Neural cell (in vitro differentiated cells): Measurements from ENCODE around the gene FOXE1. TPM values are rescaled to one million over a fixed set of nuclear protein-coding genes. Genes with fewer than 3 reads are reported as not detected.

Source experiments
- H2AFZ ChIP-seq: fragments of 200-600, 300-800 bp; sonication (generic), shearing (Covaris generic); 2 replicates; pipeline ENCODE4 v1.6.0; 2014; ENCODE audit warnings: low read depth, mild to moderate bottlenecking, antibody characterized with exemption, low read length, moderate library complexity
- H3F3A ChIP-seq: fragments of 200-600 bp; shearing (Covaris generic); 2 replicates; pipeline ENCODE4 v1.6.1; 2016; ENCODE audit warnings: mild to moderate bottlenecking, moderate library complexity, mixed read lengths, antibody characterized with exemption, low read length; ENCODE audit not compliant: insufficient read depth, poor library complexity, severe bottlenecking
- H3K27ac ChIP-seq: fragments of 200-600, 300-800 bp; sonication (generic), shearing (Covaris generic); 2 replicates; pipeline ENCODE4 v1.5.1; 2014; ENCODE audit warnings: mild to moderate bottlenecking, low read length, moderate library complexity
- H3K27me3 ChIP-seq: fragments of 300-800, 200-600 bp; sonication (generic), shearing (Covaris generic); 2 replicates; pipeline ENCODE4 v1.6.0; 2014; ENCODE audit warnings: mild to moderate bottlenecking, low read depth, low read length, moderate library complexity; ENCODE audit not compliant: insufficient read depth
- H3K36me3 ChIP-seq: fragments of 300-800, 200-600 bp; sonication (generic), shearing (Covaris generic); 2 replicates; pipeline ENCODE4 v1.5.1; 2014; ENCODE audit warnings: mild to moderate bottlenecking, antibody characterized with exemption, low read length, moderate library complexity; ENCODE audit not compliant: insufficient read depth
- H3K4me2 ChIP-seq: fragments of 300-800, 200-600 bp; sonication (generic), shearing (Covaris generic); 2 replicates; pipeline ENCODE4 v1.6.0; 2014; ENCODE audit warnings: mild to moderate bottlenecking, low read length
- H3K4me3 ChIP-seq: fragments of 300-800, 200-600 bp; sonication (generic), shearing (Covaris generic); 2 replicates; pipeline ENCODE4 v1.5.1; 2014; ENCODE audit warnings: mild to moderate bottlenecking, low read length, moderate library complexity
- H3K79me2 ChIP-seq: fragments of 200-600 bp; shearing (Covaris generic); replicated peaks from 2 replicates; pipeline ENCODE4 v1.6.0; 2014; ENCODE audit warnings: mild to moderate bottlenecking, low read length, moderate library complexity; ENCODE audit not compliant: insufficient read depth
- H3K9ac ChIP-seq: fragments of 300-800, 200-600 bp; sonication (generic), shearing (Covaris generic); 2 replicates; pipeline ENCODE4 v1.6.1; 2016; ENCODE audit warnings: mild to moderate bottlenecking, low read length, mixed read lengths
- H3K9me2 ChIP-seq: fragments of 200-600 bp; shearing (Covaris generic); 2 replicates; pipeline ENCODE4 v1.6.1; 2016; ENCODE audit warnings: mild to moderate bottlenecking, low read length, mixed read lengths; ENCODE audit not compliant: insufficient read depth
- H3K9me3 ChIP-seq: fragments of 200-600, 300-800 bp; sonication (generic), shearing (Covaris generic); 2 replicates; pipeline ENCODE4 v1.6.1; 2016; ENCODE audit warnings: mild to moderate bottlenecking, mixed run types, low read length, moderate library complexity, mixed read lengths
- H4K20me1 ChIP-seq: fragments of 200-600 bp; shearing (Covaris generic); 2 replicates; pipeline ENCODE4 v1.6.1; 2016; ENCODE audit warnings: mild to moderate bottlenecking, mixed run types; ENCODE audit not compliant: insufficient read depth
- CTCF ChIP-seq: fragments of 450-650 bp; IDR thresholded peaks from 2 replicates; pipeline ENCODE4 v1.5.1; 2014; ENCODE audit warnings: antibody characterized with exemption, mild to moderate bottlenecking, moderate library complexity; ENCODE audit not compliant: poor library complexity, severe bottlenecking
- EP300 ChIP-seq: fragments of 450-650 bp; conservative IDR thresholded peaks from 2 replicates; pipeline ENCODE4 v1.6.1; 2014; ENCODE audit warnings: antibody characterized with exemption, mild to moderate bottlenecking, moderate library complexity; ENCODE audit not compliant: poor library complexity, severe bottlenecking
- EZH2 ChIP-seq: fragments of 200-600, 300-800 bp; shearing (Covaris generic), sonication (generic); IDR thresholded peaks from 2 replicates; pipeline ENCODE4 v1.6.1; 2014; ENCODE audit warnings: antibody characterized with exemption, low read length, borderline replicate concordance, mild to moderate bottlenecking; ENCODE audit not compliant: insufficient read depth, poor library complexity, severe bottlenecking
- MXI1 ChIP-seq: fragments of 450-650 bp; conservative IDR thresholded peaks from 2 replicates; pipeline ENCODE4 v1.6.1; 2014; ENCODE audit warnings: antibody characterized with exemption, mild to moderate bottlenecking; ENCODE audit not compliant: poor library complexity, severe bottlenecking
- POLR2AphosphoS5 ChIP-seq: IDR thresholded peaks from 2 replicates; pipeline ENCODE4 v1.6.1; 2012
- RAD21 ChIP-seq: fragments of 450-650 bp; conservative IDR thresholded peaks from 2 replicates; pipeline ENCODE4 v1.6.1; 2014; ENCODE audit warnings: antibody characterized with exemption, mild to moderate bottlenecking, moderate library complexity
- REST ChIP-seq: IDR thresholded peaks from 2 replicates; pipeline ENCODE4 v1.6.1; 2012; ENCODE audit warnings: borderline replicate concordance
- SMC3 ChIP-seq: fragments of 450-650 bp; conservative IDR thresholded peaks from 2 replicates; pipeline ENCODE4 v1.6.1; 2014; ENCODE audit warnings: antibody characterized with exemption, mild to moderate bottlenecking, moderate library complexity; ENCODE audit not compliant: poor library complexity
- TAF1 ChIP-seq: IDR thresholded peaks from 2 replicates; pipeline ENCODE4 v1.6.1; 2012; ENCODE audit warnings: low read depth
- polyA plus RNA-seq: library from polyadenylated mRNA; depleted of rRNA; stranded (reverse); fragments of >200 nt; gene quantifications from 2 replicates; pipeline ENCODE4 v1.2.3, GENCODE V29; 2014

FOXE1 gene
- polyA plus RNA-seq, 1 donor from 2014 or later, result not detected

GRCh38 chr9:97904725-97905124, 51.7 kb downstream of the FOXE1 start:
- no peak for TF ChIP-seq SMC3
- no peak for TF ChIP-seq EP300
- no peak for TF ChIP-seq EZH2
- TF ChIP-seq RAD21, result no peak
- no peak for TF ChIP-seq MXI1
- TF ChIP-seq REST, result no peak
- no peak for TF ChIP-seq CTCF
- TF ChIP-seq POLR2AphosphoS5, result no peak
- TF ChIP-seq TAF1, result no peak
- no peaks in the 10 kb centered on the region for H3K36me3 ChIP-seq

GRCh38 chr9:97905228-97905627, 52.2 kb downstream of the FOXE1 start:
- no peak overlapping the region for H3K4me2 ChIP-seq
- no peaks in the 10 kb centered on the region for H3K9me2 ChIP-seq
- no peaks in the 10 kb centered on the region for H3K36me3 ChIP-seq
- no peaks in the 10 kb centered on the region for H3K9me3 ChIP-seq
- H3K9ac ChIP-seq, result no peak overlapping the region
- no peaks in the 10 kb centered on the region for H3K79me2 ChIP-seq
- H4K20me1 ChIP-seq, result no peaks in the 10 kb centered on the region
- H3K27ac ChIP-seq, result no peak overlapping the region
- no peak overlapping the region for H2AFZ ChIP-seq
- H3K27me3 ChIP-seq, result no peaks in the 10 kb centered on the region
- H3F3A ChIP-seq, result no peaks in the 10 kb centered on the region
- TF ChIP-seq MXI1, result no peak
- no peak for TF ChIP-seq RAD21
- TF ChIP-seq EP300, result peak; percentile 12
- no peak for TF ChIP-seq REST
- H3K4me3 ChIP-seq, result no peak overlapping the region

More at GRCh38 chr9:97904725-97905124, 51.7 kb downstream of the FOXE1 start:
- Histone ChIP-seq H3K79me2 (no peaks in the 10 kb centered on the region), H3K27me3 (no peaks in the 10 kb centered on the region), H4K20me1 (no peaks in the 10 kb centered on the region), H3K4me2 (no peak overlapping the region), H3K9me2 (no peaks in the 10 kb centered on the region), H3K9me3 (no peaks in the 10 kb centered on the region), H3F3A (no peaks in the 10 kb centered on the region), H3K4me3 (no peak overlapping the region), H3K9ac (no peak overlapping the region), H3K27ac (no peak overlapping the region), H2AFZ (no peak overlapping the region)

Other genes starting within 250 kb of the FOXE1 start
- 50.0 and 57.6 TPM in 2 replicates for gene TSTD2, start 219.9 kb upstream of the FOXE1 start, polyA plus RNA-seq
- 29.5 and 30.6 TPM in 2 replicates for gene NCBP1, start 219.4 kb upstream of the FOXE1 start, polyA plus RNA-seq
- gene XPA, start 155.9 kb upstream of the FOXE1 start, polyA plus RNA-seq, result 32.3 and 34.5 TPM in 2 replicates
- 15.0 and 15.4 TPM in 2 replicates for gene TRMO, start 69.3 kb downstream of the FOXE1 start, polyA plus RNA-seq
- gene HEMGN, start 84.9 kb downstream of the FOXE1 start, polyA plus RNA-seq, result not detected in 2 replicates
- gene ANP32B, start 130.1 kb downstream of the FOXE1 start, polyA plus RNA-seq, result 3.7 and 4.1 TPM in 2 replicates
- 13.6 and 16.9 TPM in 2 replicates for gene NANS, start 203.5 kb downstream of the FOXE1 start, polyA plus RNA-seq